Ishikawa (cell line): ENCODE data around the gene FGL2.

Experiments used
- CEBPB ChIP-seq: IDR thresholded peaks from 2 replicates; pipeline ENCODE4 v1.6.1; 2012
- CREB1 ChIP-seq: IDR thresholded peaks from 2 replicates; pipeline ENCODE4 v1.6.1; 2012; ENCODE audit warnings: low read depth
- EGR1 ChIP-seq: IDR thresholded peaks from 2 replicates; pipeline ENCODE4 v1.6.1; 2012
- EP300 ChIP-seq: IDR thresholded peaks from 2 replicates; pipeline ENCODE4 v1.6.1; 2012; ENCODE audit warnings: borderline replicate concordance
- FOXM1 ChIP-seq: IDR thresholded peaks from 2 replicates; pipeline ENCODE4 v1.6.1; 2012; ENCODE audit warnings: low read depth, borderline replicate concordance
- MAX ChIP-seq: IDR thresholded peaks from 2 replicates; pipeline ENCODE4 v1.6.1; 2012
- NFIC ChIP-seq: IDR thresholded peaks from 2 replicates; pipeline ENCODE4 v1.6.1; 2012
- RAD21 ChIP-seq: IDR thresholded peaks from 2 replicates; pipeline ENCODE4 v1.6.1; 2012; ENCODE audit warnings: low read depth
- REST ChIP-seq: IDR thresholded peaks from 2 replicates; pipeline ENCODE4 v1.6.1; 2012; ENCODE audit warnings: low read depth, mild to moderate bottlenecking
- TAF1 ChIP-seq: IDR thresholded peaks from 2 replicates; pipeline ENCODE4 v1.6.1; 2012; ENCODE audit warnings: low read depth, mild to moderate bottlenecking
- TCF12 ChIP-seq: IDR thresholded peaks from 2 replicates; pipeline ENCODE4 v1.6.1; 2012; ENCODE audit warnings: low read depth
- TEAD4 ChIP-seq: IDR thresholded peaks from 2 replicates; pipeline ENCODE4 v1.6.1; 2012
- USF1 ChIP-seq: IDR thresholded peaks from 2 replicates; pipeline ENCODE4 v1.6.1; 2012
- YY1 ChIP-seq: IDR thresholded peaks from 2 replicates; pipeline ENCODE4 v1.6.1; 2012; ENCODE audit warnings: low read depth
- ZBTB7A ChIP-seq: IDR thresholded peaks from 2 replicates; pipeline ENCODE4 v1.6.1; 2012; ENCODE audit warnings: low read depth

FGL2 gene

GRCh38 chr7:77217474-77218185, 18.0 kb upstream of the FGL2 start:
- TF ChIP-seq EP300, result no peak
- TF ChIP-seq TEAD4, result no peak
- no peak for TF ChIP-seq EGR1
- no peak for TF ChIP-seq CREB1
- no peak for TF ChIP-seq RAD21
- no peak for TF ChIP-seq FOXM1
- TF ChIP-seq REST, result no peak
- no peak for TF ChIP-seq YY1
- TF ChIP-seq CEBPB, result no peak
- TF ChIP-seq ZBTB7A, result no peak
- no peak for TF ChIP-seq TCF12
- TF ChIP-seq MAX, result no peak
- TF ChIP-seq USF1, result no peak
- no peak for TF ChIP-seq TAF1
- no peak for TF ChIP-seq NFIC

- TF ChIP-seq MAX, result no peak
- TF ChIP-seq TCF12, result no peak
- no peak for TF ChIP-seq YY1
- no peak for TF ChIP-seq ZBTB7A
- no peak for TF ChIP-seq CREB1
- no peak for TF ChIP-seq TAF1
- TF ChIP-seq CEBPB, result no peak
- no peak for TF ChIP-seq TEAD4
These were observed 16.7 kb upstream of the FGL2 start for GRCh38 chr7:77216181-77216845.

GRCh38 chr7:77209479-77210139, 10.0 kb upstream of the FGL2 start:
- TF ChIP-seq EGR1 (no peak), MAX (no peak), TCF12 (no peak), EP300 (no peak), FOXM1 (no peak)

- TF ChIP-seq YY1, result no peak
- TF ChIP-seq RAD21, result no peak
- no peak for TF ChIP-seq EGR1
- TF ChIP-seq USF1, result no peak
- no peak for TF ChIP-seq TAF1
- no peak for TF ChIP-seq TEAD4
- no peak for TF ChIP-seq FOXM1
- no peak for TF ChIP-seq ZBTB7A
- TF ChIP-seq CREB1, result no peak
- TF ChIP-seq CEBPB, result no peak
- TF ChIP-seq NFIC, result no peak
- no peak for TF ChIP-seq REST
- TF ChIP-seq MAX, result no peak
- TF ChIP-seq EP300, result no peak
These were observed 8.8 kb upstream of the FGL2 start for GRCh38 chr7:77208416-77208815.

- TF ChIP-seq USF1, result no peak
- TF ChIP-seq ZBTB7A, result no peak
- no peak for TF ChIP-seq TEAD4
- TF ChIP-seq TCF12, result no peak
- no peak for TF ChIP-seq MAX
- TF ChIP-seq YY1, result no peak
- TF ChIP-seq EGR1, result no peak
- no peak for TF ChIP-seq TAF1
- TF ChIP-seq EP300, result no peak
- TF ChIP-seq CEBPB, result no peak
- TF ChIP-seq REST, result no peak
- TF ChIP-seq RAD21, result no peak
These were observed 6.1 kb upstream of the FGL2 start for GRCh38 chr7:77205706-77206105.
